ENCODE measurements around the gene DNAJC16. TPM values are rescaled to one million over a fixed set of nuclear protein-coding genes. Genes with fewer than 3 reads are reported as not detected.

DNAJC16 gene
- total and polyA plus RNA-seq, 11 donors: 4.2 to 22.8 (median 18.4) TPM

- H3K36me3 ChIP-seq: peaks cover 0 to 97% (median 89%) of the 10 kb centered on the region in 9 donors
- DNase-seq: no peak
- no peak for ATAC-seq
- intact Hi-C loops (cut with DNase I): no loop called here
- H3K27me3 ChIP-seq: no peaks in the 10 kb centered on the region
- 74 to 98% (median 90%) methylated on average over 4 of the region's 4 CpGs for WGBS, 4 donors
- H3K4me3 ChIP-seq: no peak overlapping the region
- no peaks in the 10 kb centered on the region for H3K9me3 ChIP-seq
- TF ChIP-seq POLR2A (IDR thresholded peaks at IDR 0.05): no peak
- no peak for TF ChIP-seq CTCF (IDR thresholded peaks at IDR 0.05)
- no peak overlapping the region for H3K27ac ChIP-seq
- no peaks in the 10 kb centered on the region for H3K4me1 ChIP-seq
These were observed 14.7 kb downstream of the DNAJC16 start for GRCh38 chr1:15541231-15541792.

- H3K9me3 ChIP-seq: no peaks in the 10 kb centered on the region
- H3K4me3 ChIP-seq: no peak overlapping the region
- intact Hi-C loops (cut with DNase I): no loop called here
- no peak for DNase-seq
- no peak overlapping the region for H3K27ac ChIP-seq
- no peaks in the 10 kb centered on the region for H3K4me1 ChIP-seq
- 82 to 96% (median 95%) methylated on average over 7 of the region's 7 CpGs for WGBS, 4 donors
- TF ChIP-seq CTCF (IDR thresholded peaks at IDR 0.05) (no peak), POLR2A (IDR thresholded peaks at IDR 0.05) (no peak)
- H3K27me3 ChIP-seq: no peaks in the 10 kb centered on the region
- peaks cover 0 to 97% (median 88%) of the 10 kb centered on the region in 9 donors for H3K36me3 ChIP-seq
- ATAC-seq: no peak
These were observed 16.0 kb downstream of the DNAJC16 start for GRCh38 chr1:15542388-15543250.

GRCh38 chr1:15543251-15543588, 16.6 kb downstream of the DNAJC16 start:
- intact Hi-C loops (cut with DNase I): no loop called here
- peaks cover 0 to 97% (median 88%) of the 10 kb centered on the region in 9 donors for H3K36me3 ChIP-seq
- TF ChIP-seq CTCF (IDR thresholded peaks at IDR 0.05) (no peak), POLR2A (IDR thresholded peaks at IDR 0.05) (no peak)

More at GRCh38 chr1:15543251-15543588, 16.6 kb downstream of the DNAJC16 start:
- H3K9me3 ChIP-seq: no peaks in the 10 kb centered on the region
- no peak overlapping the region for H3K27ac ChIP-seq
- no peaks in the 10 kb centered on the region for H3K27me3 ChIP-seq
- 85 to 95% (median 93%) methylated on average over 5 of the region's 5 CpGs for WGBS, 4 donors
- DNase-seq: no peak
- H3K4me1 ChIP-seq: no peaks in the 10 kb centered on the region
- H3K4me3 ChIP-seq: no peak overlapping the region
- no peak for ATAC-seq
